Measurements from ENCODE around the gene OTOGL.

DNA sequence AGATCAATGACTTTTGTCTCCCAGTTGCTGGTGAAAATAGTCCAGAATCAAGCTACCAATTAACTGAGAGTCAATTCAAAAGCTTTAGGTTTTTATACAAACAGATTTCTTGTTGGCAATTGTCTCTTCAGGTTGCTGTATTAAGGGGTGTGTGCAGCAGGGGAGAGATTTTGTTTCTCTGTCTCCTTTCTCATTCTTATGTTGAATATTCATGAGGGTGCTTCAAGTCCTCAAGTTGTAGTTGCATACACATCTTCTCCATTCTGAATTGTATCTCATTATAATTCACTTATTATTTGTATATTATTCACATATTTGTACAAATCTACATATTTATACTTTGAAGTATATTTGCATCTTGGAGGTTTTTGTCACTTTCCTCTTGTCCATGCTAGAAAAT, 218.0 kb downstream of the OTOGL start:
- TF ChIP-seq CTCF (conservative IDR thresholded peaks at IDR 0.05; ENCODE audit: low read length) (no peak), EZH2phosphoT487 (IDR thresholded peaks at IDR 0.05; ENCODE audit: borderline replicate concordance, low read depth, low read length) (no peak)
